PC-3 (cell line): Measurements from ENCODE around the gene EIPR1. TPM values are rescaled to one million over a fixed set of nuclear protein-coding genes. Genes with fewer than 3 reads are reported as not detected.

Experiments
- ATAC-seq: fragments of 200-7000 bp; cut with Tn5 transposase; 2 replicates; pipeline ENCODE4 v1.9.1; 2020; ENCODE audit warnings: mild to moderate bottlenecking, moderate library complexity
- BruUV-seq: library from RNA; stranded (reverse); fragments of 400-500 nt; replicated peaks from 2 replicates; lab custom pipeline; 2021; lab: Mats Ljungman, UMichigan
- CTCF ChIA-PET: fragments of 300-600 bp; sonication (Branson Sonifier 250); formaldehyde crosslinking; loops from one replicate; lab custom pipeline; 2022; ENCODE audit warnings: antibody characterized with exemption; lab: Charles Lee
- POLR2A ChIA-PET: fragments of 300-600 bp; sonication (Branson Sonifier 250); formaldehyde crosslinking; loops from one replicate; lab custom pipeline; 2022; ENCODE audit warnings: antibody characterized with exemption; ENCODE audit not compliant: unreplicated experiment; lab: Charles Lee
- DNase-seq: peaks from one replicate; pipeline ENCODE4 v3.0.0-alpha.2; 2015
- H2AFZ ChIP-seq: fragments of 300-600 bp; sonication (generic); 2 replicates; pipeline ENCODE4 v1.6.0; 2016; ENCODE audit warnings: antibody characterized with exemption, low read length
- H3F3A ChIP-seq: fragments of 300-600 bp; sonication (generic); one replicate; pipeline ENCODE4 v1.6.0; 2017; ENCODE audit warnings: antibody characterized with exemption, low read length, control low read depth, mild to moderate bottlenecking; ENCODE audit not compliant: unreplicated experiment
- H3K27ac ChIP-seq: fragments of 300-600 bp; sonication (generic); 2 replicates; pipeline ENCODE4 v1.5.1; 2016; ENCODE audit warnings: mild to moderate bottlenecking, low read length
- H3K27me3 ChIP-seq: fragments of 300-600 bp; sonication (generic); 2 replicates; pipeline ENCODE4 v1.6.1; 2016; ENCODE audit warnings: low read length, mixed read lengths
- H3K36me3 ChIP-seq: fragments of 300-600 bp; sonication (generic); 2 replicates; pipeline ENCODE4 v1.6.1; 2016; ENCODE audit warnings: low read depth, mixed run types, low read length, mixed read lengths
- H3K4me1 ChIP-seq: fragments of 300-600 bp; sonication (generic); 2 replicates; pipeline ENCODE4 v1.5.1; 2016; ENCODE audit warnings: low read length; ENCODE audit not compliant: insufficient read depth
- H3K4me2 ChIP-seq: fragments of 300-600 bp; sonication (generic); 2 replicates; pipeline ENCODE4 v1.6.0; 2016; ENCODE audit warnings: low read length
- H3K4me3 ChIP-seq: fragments of 300-600 bp; sonication (generic); 2 replicates; pipeline ENCODE4 v1.5.1; 2016; ENCODE audit warnings: mild to moderate bottlenecking, low read length, mixed read lengths
- H3K79me2 ChIP-seq: fragments of 300-600 bp; sonication (generic); 2 replicates; pipeline ENCODE4 v1.6.1; 2017; ENCODE audit warnings: low read length, mixed read lengths
- H3K9ac ChIP-seq: fragments of 300-600 bp; sonication (generic); 2 replicates; pipeline ENCODE4 v1.6.0; 2016; ENCODE audit warnings: mild to moderate bottlenecking, low read length
- H3K9me2 ChIP-seq: fragments of 300-600 bp; sonication (generic); replicated peaks from 2 replicates; pipeline ENCODE4 v1.6.1; 2016; ENCODE audit warnings: mixed run types, low read length, mixed read lengths
- H3K9me3 ChIP-seq: fragments of 300-600 bp; sonication (generic); 2 replicates; pipeline ENCODE4 v1.6.1; 2016; ENCODE audit warnings: low read length, mixed read lengths
- H4K20me1 ChIP-seq: fragments of 300-600 bp; sonication (generic); 2 replicates; pipeline ENCODE4 v1.6.1; 2016; ENCODE audit warnings: low read length, mixed read lengths
- EZH2 ChIP-seq: fragments of 300-600 bp; sonication (generic); IDR thresholded peaks from one replicate; pipeline ENCODE4 v1.6.1; 2017; ENCODE audit warnings: antibody characterized with exemption, mild to moderate bottlenecking, low read length; ENCODE audit not compliant: unreplicated experiment
- EZH2phosphoT487 ChIP-seq: fragments of 300-600 bp; sonication (generic); IDR thresholded peaks from 2 replicates; pipeline ENCODE4 v1.6.1; 2018; ENCODE audit warnings: mild to moderate bottlenecking, antibody characterized with exemption, low read length, borderline replicate concordance
- intact Hi-C: fragments of 100-400 bp; cut with micrococcal nuclease; formaldehyde crosslinking; loops from 2 replicates; pipeline ENCODE4 v1.9.0; 2023
- total RNA-seq: library from RNA; depleted of rRNA; stranded (reverse); fragments of >200 nt; gene quantifications from 2 replicates; pipeline ENCODE4 v1.2.3, GENCODE V29; 2014
- TF ChIP-seq, protein P1 (sequence below): fragments of 300-600 bp; sonication (generic); conservative IDR thresholded peaks from 2 replicates; pipeline ENCODE4 v1.5.1; 2017; ENCODE audit warnings: antibody characterized with exemption, low read depth, mild to moderate bottlenecking, low read length

EIPR1 gene
- total RNA-seq, 1 experiment from 2014 or later = 90.1 TPM

DNA sequence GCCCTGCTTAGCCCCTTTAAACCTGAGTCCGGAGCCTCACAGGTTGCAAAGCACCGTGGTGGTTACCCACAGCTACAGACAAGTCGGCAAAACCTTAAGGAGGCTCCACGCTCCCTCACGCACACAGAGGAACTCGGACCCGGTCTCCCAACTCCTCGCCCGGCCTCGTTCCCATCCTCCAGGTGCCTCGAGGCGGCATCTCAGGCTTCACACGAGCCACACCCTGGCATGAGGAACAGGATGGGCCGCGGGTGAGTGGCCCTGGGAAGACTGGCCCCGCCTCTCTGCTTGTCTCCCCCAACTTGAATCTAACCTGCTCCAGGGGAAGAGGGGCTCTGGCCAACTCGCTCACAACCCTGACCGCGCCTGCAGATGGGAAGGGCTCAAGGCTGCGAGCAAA, 97.4 kb downstream of the EIPR1 start:
- ChIA-PET POLR2A (no interaction called here), CTCF (no interaction called here)
- Histone ChIP-seq H3K4me3 (no peak overlapping the region), H2AFZ (no peak overlapping the region), H3K4me2 (no peak overlapping the region), H3K27ac (no peak overlapping the region), H3K79me2 (no peaks in the 10 kb centered on the region), H3K4me1 (peaks cover 12% of the 10 kb centered on the region; the same call in 1 of the 2 replicates), H3F3A (no peaks in the 10 kb centered on the region), H3K36me3 (no peaks in the 10 kb centered on the region; the same call in 1 of the 2 replicates), H3K9ac (no peak overlapping the region), H3K9me2 (no peaks in the 10 kb centered on the region), H4K20me1 (peaks cover 6% of the 10 kb centered on the region; the same call in 1 of the 2 replicates), H3K27me3 (no peaks in the 10 kb centered on the region), H3K9me3 (no peaks in the 10 kb centered on the region)
- intact Hi-C loops = no loop called here
- TF ChIP-seq EZH2 = no peak
- TF ChIP-seq, protein P1, sequence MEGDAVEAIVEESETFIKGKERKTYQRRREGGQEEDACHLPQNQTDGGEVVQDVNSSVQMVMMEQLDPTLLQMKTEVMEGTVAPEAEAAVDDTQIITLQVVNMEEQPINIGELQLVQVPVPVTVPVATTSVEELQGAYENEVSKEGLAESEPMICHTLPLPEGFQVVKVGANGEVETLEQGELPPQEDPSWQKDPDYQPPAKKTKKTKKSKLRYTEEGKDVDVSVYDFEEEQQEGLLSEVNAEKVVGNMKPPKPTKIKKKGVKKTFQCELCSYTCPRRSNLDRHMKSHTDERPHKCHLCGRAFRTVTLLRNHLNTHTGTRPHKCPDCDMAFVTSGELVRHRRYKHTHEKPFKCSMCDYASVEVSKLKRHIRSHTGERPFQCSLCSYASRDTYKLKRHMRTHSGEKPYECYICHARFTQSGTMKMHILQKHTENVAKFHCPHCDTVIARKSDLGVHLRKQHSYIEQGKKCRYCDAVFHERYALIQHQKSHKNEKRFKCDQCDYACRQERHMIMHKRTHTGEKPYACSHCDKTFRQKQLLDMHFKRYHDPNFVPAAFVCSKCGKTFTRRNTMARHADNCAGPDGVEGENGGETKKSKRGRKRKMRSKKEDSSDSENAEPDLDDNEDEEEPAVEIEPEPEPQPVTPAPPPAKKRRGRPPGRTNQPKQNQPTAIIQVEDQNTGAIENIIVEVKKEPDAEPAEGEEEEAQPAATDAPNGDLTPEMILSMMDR = no peak
- TF ChIP-seq EZH2phosphoT487 = no peak
- BruUV-seq = no TSS peak
- DNase-seq (no peak), ATAC-seq (no peak)

DNA sequence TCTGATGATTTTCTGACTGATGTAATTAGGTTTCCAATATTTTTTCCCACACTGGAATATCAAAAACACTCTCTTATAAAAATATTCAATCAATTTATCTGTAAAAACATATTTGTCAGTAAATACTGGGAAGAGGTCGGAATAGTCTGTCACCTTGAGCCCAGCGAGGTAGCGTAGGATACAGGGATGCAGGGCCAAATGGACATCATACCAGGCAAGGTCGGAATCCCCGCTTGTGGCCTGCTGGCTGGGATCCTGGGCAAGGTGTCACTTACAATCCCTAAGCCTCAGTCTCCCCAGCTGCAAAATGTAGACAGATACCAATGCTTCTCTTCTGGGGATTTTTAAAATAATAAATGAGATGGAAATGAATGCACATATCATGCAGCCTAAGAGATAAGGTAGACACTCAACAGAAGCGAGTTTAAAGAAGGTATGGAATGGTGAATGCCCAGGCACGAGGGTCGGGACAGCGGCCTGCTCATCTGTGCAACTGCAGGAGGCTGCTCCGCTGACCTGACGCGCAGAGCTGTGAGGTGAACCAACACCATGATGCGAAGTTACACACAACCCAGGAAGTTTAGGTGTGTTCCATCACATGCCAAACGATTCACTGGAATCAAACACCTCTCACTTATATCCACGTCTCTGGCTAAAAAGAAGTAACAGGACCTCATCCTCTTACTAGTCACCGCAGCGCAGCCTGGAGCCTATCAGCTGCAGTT, 98.2 kb downstream of the EIPR1 start:
- no peaks in the 10 kb centered on the region; the same call in 1 of the 2 replicates for H3K36me3 ChIP-seq
- no peaks in the 10 kb centered on the region for H3K9me3 ChIP-seq
- TF ChIP-seq EZH2phosphoT487 (no peak), EZH2 (no peak)
- TF ChIP-seq, protein P1 = no peak
- no peaks in the 10 kb centered on the region for H3K79me2 ChIP-seq
- no peak for DNase-seq
- no peak overlapping the region for H3K9ac ChIP-seq
- no TSS peak for BruUV-seq
- no peak for ATAC-seq
- ChIA-PET POLR2A (no interaction called here), CTCF (no interaction called here)
- no peak overlapping the region for H3K4me2 ChIP-seq
- no peaks in the 10 kb centered on the region for H3F3A ChIP-seq
- intact Hi-C loops = no loop called here
- H3K9me2 ChIP-seq = no peaks in the 10 kb centered on the region
- H3K4me3 ChIP-seq = no peak overlapping the region
- peaks cover 6% of the 10 kb centered on the region; the same call in 1 of the 2 replicates for H4K20me1 ChIP-seq
- no peak overlapping the region for H3K27ac ChIP-seq
- H3K27me3 ChIP-seq = no peaks in the 10 kb centered on the region
- no peak overlapping the region for H2AFZ ChIP-seq
- peaks cover 12% of the 10 kb centered on the region; the same call in 1 of the 2 replicates for H3K4me1 ChIP-seq
